ENCODE measurements around the gene NCBP3.

The NCBP3 gene

GRCh38 chr17:3759597-3760216 lies 86.3 kb downstream of the NCBP3 start:
- no peak for DNase-seq (ENCODE audit: low read depth in 3 of 3, low spot score in 1 of 3)

- DNase-seq (ENCODE audit: low read depth in 3 of 3, low spot score in 1 of 3), result no peak
Observed at GRCh38 chr17:3755335-3756030, 90.6 kb downstream of the NCBP3 start.

GRCh38 chr17:3754458-3755334 lies 91.3 kb downstream of the NCBP3 start:
- DNase-seq (ENCODE audit: low read depth in 3 of 3, low spot score in 1 of 3), result peak; percentile 54 to 59 (median 55)

- DNase-seq (ENCODE audit: low read depth in 3 of 3, low spot score in 1 of 3), result no peak
Observed at GRCh38 chr17:3754066-3754457, 92.0 kb downstream of the NCBP3 start.

- no peak for DNase-seq (ENCODE audit: low read depth in 3 of 3, low spot score in 1 of 3)
Observed at GRCh38 chr17:3753624-3754023, 92.4 kb downstream of the NCBP3 start.
